Measurements from ENCODE around the gene SSR3.

DNA sequence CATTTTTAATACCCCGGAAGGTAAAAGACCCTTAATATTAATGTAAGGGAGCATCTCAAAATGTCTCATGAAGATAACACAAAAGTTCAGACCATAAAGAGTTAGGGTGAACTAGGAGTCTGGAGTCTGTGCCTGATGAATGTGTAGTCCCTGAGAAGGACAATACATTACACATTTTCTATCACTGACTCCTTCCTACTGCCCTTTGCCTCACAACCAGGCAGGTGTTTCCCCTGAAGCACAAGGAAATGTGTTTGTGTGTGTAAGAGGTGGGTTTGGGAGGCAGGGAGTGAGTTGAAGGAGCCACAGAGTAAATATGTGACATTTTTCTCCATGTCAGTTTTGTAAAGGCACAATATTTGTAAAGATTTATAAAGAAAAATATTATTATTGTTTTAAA, 59.1 kb downstream of the SSR3 start:
- no peak for TF ChIP-seq POLR2A (IDR thresholded peaks at IDR 0.05)
- TF ChIP-seq, protein P1, sequence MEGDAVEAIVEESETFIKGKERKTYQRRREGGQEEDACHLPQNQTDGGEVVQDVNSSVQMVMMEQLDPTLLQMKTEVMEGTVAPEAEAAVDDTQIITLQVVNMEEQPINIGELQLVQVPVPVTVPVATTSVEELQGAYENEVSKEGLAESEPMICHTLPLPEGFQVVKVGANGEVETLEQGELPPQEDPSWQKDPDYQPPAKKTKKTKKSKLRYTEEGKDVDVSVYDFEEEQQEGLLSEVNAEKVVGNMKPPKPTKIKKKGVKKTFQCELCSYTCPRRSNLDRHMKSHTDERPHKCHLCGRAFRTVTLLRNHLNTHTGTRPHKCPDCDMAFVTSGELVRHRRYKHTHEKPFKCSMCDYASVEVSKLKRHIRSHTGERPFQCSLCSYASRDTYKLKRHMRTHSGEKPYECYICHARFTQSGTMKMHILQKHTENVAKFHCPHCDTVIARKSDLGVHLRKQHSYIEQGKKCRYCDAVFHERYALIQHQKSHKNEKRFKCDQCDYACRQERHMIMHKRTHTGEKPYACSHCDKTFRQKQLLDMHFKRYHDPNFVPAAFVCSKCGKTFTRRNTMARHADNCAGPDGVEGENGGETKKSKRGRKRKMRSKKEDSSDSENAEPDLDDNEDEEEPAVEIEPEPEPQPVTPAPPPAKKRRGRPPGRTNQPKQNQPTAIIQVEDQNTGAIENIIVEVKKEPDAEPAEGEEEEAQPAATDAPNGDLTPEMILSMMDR (IDR thresholded peaks at IDR 0.05): no peak

Data from testis (tissue), 2 donors.